ENCODE results near the gene TMEM190.
"Not testable (repeated sequence)": the region's sequence is repeated elsewhere in the genome, so short reads cannot be mapped to it uniquely, and the experiment has no call there.

TMEM190 gene

DNA sequence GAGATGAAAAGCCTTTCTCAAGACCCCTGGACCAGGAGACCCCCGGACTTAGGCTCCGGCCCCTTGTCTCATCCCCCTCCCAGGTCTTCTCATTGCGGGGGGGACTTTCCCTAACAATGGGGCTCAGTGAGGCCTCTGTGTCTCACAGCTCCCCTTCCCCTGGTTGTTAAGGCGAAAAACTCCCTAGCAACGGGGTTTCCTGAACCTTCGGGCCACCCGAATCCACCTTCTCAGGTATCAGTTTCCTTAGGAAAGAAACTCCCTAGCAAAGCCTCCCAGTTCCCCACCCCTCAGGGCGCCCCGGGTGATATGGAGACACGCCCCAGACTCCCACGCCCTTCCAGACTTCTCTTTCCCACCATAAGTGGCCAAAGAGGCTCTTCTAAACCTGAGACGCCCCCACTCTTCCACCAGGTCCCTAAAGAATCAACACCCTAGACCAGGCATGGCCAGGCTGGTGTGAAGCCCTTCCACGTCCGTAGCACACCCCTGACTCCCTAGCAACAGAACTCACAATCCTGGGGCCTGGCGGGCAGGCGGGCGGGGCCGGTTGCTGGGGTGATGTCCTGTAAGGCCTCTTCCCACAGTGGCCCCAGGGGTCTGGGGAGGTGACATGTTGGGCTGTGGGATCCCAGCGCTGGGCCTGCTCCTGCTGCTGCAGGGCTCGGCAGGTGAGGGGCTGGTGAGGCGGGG, at the start of gene TMEM190:
Gene TMEM190, plus strand, starts transcription at position 586 of the 693 bp plus-strand sequence. Its CDS starts 28 bp downstream, at position 614.
- no peak for ATAC-seq

DNA sequence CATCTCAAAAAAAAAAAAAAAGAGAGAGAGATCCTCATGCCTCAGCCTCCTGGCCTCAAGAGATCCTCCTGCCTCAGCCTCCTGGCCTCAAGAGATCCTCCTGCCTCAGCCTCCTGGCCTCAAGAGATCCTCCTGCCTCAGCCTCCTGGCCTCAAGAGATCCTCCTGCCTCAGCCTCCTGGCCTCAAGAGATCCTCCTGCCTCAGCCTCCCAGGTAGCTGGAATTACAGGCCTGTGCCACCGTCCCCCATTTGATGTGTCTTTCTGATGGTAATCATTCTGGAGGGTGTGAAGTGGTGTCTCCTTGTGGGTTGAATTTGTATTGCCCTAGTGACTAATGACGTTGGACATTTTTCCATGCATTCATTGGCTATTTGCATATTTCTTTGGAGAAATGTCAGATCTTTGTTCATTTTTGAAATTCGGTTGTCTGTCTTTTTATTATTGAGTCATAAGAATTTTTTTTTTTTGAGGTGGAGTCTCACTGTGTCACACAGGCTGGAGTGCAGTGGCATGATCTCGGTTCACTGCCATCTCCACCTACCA, 47.8 kb upstream of the TMEM190 start:
- not testable (repeated sequence) for ATAC-seq

DNA sequence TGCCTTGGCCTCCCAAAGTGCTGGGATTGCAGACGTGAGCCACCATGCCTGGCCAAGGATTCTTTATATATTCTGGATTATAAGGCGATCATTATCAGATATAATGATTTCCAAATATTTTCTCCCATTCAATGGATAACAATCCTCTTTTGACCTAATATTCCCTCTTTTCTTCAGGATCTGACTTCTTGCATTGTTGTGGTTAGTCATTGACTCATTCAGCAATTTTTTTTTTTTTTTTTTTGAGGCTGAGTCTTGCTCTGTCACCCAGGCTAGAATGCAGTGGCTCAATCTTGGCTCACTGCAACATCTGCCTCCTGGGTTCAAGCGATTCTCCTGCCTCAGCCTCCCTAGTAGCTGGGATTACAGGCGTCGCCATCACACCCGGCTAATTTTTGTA, 46.8 kb upstream of the TMEM190 start:
- not testable (repeated sequence) for ATAC-seq

DNA sequence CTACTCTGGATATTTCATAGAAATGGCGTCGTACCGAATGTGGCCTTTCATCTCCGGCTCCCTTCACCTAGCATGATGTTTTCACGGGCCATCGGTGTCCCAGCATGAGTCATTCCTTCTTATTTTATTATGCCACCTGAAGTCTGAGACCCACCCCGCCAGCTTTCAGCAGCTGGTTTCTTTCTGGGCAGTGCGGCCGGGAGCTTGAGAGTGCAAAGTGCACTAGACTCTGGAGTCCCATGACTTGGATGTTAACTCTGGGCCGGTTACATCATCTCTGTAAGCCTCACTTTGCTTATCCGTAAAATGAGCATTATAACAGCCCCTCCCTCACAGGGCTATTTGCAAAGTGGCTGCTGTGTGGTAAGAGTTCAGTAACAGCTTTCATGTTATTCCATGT, 42.8 kb upstream of the TMEM190 start:
- ATAC-seq: no peak

DNA sequence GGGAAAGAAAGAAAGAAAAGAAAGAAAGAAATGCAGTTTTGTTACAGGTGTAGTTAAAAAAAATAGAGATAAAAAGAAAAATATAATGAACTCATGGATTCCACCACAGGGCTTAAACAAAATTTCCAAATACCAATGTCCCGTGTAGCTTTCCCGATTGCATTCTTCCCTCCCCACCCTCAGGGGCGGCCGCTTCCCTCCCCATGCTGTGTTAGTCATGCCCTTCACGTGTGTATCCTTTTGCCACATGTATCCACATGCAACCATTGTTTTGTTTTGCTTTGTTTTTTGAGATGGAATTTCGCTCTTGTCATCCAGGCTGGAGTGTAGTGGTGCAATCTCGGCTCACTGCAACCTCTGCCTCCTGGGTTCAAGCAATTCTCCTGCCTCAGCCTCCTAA, 40.5 kb upstream of the TMEM190 start:
- ATAC-seq: no peak

DNA sequence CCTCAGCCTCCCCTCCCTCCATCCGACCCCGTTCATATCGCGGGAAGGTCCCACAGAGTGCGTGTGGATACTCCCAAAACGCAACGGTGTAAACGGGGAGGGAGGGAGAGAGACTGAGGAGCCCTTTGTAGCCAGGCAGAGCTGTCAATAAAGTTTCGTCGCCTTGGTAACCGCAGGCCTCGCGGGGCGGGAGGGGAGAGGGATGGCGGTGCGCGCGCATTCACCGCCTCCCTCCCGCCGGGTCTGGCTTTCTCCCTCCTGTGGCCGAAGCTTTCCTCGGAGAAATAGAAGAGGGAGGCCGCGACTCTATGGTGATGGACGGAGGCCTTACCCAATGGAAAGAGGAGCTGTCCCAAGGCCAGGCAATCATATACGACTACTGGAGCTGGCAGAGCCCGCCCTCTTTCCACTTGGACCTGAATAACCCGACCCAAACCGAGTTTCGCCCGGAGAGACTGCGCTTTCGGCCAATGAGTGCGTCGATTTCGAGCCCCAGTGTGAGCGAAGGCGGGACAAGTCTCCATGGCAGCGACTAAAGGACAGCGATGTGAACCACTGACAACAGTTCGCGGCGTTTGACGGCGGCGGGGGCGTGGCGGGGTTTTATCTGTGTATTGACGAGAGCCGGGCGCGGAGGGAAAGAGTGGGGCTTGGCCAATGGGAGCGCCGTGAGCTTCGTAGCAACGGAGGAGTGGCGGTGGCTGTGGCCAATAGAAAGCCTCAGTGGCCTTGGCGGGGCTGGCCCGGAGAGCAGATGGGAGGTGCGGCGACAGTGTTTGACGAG, 37.3 kb upstream of the TMEM190 start, which contains the start of gene KMT5C:
Gene KMT5C, plus strand, starts transcription at position 772 of the 784 bp plus-strand sequence. CDS start 2,061 bp downstream, outside the sequence.
- peak; percentile 84 to 86 for ATAC-seq

DNA sequence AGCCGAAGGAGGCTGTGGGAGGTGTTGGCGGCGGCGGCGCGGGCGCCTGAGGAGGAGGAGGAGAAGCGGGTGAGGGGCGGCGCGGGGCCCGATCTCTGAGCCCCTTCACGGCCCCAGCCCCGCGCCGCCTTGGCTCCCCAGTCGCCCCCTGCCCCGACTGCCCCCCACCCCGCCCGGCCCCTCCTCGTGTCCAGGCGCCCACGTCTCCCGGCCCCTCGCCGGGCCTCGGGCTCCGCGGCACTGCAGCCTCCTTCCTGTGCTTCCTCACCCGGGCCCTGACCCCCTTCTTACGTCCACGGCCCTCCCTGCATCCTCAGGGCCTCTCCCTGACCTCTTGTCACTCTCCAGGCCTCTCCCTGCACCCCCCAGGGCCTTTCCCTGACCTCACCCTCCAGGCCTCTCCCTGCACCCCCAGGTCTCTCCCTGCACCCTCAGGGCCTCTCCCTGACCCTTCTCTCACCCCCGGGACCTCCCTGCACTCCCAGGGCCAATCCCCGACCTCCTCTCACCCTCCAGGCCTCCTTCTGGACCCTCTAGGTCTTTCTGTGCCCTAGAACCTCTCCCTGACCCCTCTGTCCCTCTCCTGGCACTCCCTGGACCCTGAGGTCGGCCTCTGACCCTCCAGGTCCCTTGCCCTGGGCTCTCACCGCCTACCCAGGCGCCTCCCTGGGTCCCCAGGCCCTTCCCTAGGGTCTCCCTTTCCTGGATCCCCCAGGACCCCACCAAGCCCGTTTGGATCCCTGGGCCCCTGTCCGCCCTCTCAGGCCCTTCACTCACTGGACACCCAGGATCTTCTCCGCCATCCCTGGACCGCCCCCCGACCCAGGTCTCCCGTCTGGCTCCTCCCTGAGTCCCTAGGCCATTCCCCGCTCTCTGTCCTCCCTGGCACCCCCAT, 36.5 kb upstream of the TMEM190 start:
- ATAC-seq: no peak

DNA sequence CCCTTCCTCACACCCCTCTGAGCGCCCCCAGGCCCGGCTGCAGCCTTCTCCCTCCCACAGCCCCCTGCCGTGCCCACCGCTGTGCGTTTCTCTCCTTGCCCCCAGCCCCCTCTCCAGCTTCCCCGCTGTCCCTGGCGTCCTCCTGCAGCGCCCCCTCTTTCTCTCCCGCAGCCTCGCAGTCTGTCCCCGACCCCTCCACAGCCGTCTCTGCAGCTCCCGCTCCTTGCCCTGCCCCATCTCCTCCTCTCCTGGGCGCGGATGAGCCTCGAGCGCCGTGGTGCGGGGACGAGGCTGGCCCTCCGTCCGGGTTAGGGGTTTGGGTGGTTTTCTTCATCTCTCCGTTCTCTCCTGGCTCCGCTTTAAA, 35.9 kb upstream of the TMEM190 start:
- no peak for ATAC-seq

DNA sequence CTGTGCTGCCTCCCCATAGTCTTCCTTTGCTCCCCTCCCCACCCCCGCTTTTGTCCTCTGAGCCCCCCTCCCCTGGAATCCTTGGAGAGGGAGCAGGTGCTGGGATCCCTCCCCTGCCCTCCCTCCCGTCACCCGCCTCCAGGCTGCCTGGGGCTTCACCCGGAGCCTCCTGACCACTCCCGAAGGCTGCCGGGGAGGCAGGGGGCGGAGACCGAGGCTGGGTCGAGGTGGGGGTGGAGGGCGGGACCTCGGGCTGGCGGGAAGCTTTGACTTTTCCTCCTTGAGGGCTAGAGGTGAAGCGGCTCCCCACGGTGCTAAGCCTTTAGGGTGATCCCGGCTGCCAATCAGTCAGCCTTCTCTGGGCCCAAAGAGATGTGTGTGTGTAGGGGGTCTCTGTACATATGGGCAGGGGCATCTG, 35.4 kb upstream of the TMEM190 start:
- ATAC-seq: no peak

DNA sequence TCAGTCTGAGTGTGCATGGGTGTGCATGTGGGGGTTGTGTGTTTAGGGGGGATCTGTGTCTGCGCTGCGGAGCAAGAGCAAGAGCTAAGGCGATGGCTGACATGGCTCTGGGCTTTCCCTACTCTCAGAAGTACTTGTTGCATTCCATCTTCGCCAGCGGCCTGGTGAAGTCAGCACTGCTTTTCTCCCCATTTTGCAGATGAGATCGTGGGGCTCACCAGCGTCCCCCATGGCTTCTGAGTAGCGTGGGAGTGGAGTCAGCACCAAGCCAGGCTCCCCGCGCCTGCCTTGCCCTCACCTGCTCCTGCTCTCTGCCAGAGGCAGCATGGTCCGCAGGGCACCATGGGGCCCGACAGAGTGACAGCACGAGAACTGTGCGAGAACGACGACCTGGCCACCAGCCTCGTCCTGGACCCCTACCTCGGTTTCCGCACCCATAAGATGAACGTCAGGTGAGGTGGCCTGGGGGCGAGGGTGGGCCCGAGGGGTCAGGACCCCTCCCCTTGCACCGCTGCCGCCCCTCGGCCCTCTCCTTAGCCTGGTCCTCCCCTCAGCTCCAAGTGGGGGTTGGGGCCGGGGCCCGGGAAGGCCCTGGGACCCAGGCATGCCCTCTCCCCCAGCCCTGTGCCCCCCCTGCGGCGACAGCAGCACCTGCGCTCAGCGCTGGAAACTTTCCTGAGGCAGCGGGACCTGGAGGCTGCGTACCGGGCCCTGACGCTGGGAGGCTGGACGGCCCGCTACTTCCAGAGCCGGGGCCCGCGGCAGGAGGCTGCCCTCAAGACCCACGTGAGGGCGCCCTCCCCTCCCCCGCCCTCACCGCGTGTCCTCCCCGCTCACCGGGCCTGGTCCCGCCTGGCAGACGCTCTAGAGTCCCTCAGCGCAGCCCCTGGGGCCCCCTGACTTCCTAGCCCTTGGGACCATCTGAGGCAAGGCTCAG, 34.8 kb upstream of the TMEM190 start:
- ATAC-seq: no peak

DNA sequence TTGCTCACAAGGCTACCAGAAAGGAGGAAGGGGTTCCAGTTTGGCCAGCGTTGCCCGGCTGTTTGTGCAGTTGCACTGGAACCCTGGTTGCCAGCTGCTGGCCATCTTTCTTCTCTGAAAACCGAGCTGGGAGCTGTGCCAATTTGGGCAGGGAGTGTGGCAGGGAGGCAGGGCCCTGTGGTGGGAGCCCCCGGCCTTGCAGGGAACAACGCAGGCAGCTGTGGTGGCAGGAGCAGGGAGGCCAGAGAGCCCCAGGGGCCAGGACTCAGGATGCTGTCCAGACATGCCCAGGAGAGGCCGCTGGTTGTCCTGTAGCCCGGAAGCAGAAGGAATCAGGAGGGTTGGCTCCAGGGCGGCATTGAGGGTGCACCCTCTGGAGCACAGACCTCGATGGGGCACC, 32.2 kb upstream of the TMEM190 start:
- no peak for ATAC-seq

DNA sequence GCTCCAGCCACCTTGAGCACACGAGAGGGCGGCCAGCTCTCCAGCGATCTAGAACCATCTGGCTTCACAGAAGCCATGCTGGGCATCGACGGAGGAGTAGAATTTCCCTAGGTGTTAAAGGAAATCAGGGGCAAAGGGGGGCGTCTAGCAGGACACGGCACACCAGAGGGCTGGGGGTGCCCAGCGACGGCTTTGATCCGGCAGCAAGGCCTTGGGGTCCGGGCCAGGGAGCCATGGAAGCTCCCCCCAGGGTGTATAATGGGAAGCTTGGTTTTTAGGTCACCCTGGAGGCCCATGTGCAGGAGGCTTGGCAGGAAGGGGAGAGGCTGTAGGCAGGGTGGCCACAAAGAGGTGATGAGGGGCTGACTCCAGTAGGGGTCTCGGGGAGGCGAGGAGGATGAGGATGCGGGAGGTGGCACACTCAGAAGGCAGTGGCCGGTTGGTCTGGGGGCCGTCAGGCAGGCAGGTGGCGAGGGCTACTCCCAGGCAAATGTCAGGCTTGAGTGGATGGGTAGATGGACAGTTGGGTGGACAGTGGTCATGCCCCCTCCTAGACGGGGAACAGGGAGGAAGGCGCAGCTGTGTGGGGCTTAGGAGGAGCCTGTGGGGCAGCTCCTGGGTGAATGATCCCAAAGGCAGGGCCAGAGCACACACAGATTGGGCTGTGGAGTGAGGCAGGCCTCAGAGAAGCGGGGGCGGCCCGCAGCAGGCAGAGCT, 31.4 kb upstream of the TMEM190 start:
- ATAC-seq: no peak

DNA sequence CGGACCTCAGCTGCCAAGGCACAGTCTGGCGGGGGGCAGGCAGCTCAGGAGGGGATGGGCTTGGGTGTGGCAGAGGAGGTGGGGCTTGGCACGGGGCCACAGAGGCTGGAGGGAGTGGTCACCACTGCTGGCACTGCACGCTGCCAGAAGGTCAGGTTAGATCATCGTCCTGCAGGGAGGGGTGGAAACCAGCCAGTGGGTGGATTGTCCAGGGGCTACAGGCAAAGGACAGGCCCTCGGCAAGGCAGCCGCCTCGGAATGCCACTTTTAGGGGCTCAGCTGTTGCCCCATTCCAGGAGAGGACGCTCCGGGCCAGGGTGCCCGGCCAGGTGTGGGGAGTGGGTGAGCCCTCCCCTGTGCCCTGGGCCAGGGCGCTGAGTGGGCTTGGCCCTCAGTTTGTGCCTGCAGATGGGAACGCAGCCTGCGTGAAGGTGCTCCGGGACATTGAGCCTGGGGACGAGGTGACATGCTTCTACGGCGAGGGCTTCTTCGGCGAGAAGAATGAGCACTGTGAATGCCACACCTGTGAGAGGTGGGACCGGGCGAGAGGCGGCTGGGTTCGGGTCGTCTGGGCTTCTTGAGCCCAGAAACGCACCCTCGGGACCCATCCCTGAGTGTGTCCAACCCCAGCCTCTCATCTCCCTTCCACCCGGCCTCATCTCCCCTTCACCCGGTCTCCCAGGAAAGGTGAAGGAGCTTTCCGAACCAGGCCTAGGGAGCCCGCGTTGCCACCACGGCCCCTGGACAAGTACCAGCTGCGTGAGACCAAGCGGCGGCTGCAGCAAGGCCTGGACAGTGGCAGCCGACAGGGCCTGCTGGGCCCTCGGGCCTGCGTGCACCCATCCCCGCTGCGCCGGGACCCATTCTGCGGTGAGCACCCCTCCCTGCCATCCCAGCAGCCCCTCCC, 30.6 kb upstream of the TMEM190 start:
- ATAC-seq: no peak

DNA sequence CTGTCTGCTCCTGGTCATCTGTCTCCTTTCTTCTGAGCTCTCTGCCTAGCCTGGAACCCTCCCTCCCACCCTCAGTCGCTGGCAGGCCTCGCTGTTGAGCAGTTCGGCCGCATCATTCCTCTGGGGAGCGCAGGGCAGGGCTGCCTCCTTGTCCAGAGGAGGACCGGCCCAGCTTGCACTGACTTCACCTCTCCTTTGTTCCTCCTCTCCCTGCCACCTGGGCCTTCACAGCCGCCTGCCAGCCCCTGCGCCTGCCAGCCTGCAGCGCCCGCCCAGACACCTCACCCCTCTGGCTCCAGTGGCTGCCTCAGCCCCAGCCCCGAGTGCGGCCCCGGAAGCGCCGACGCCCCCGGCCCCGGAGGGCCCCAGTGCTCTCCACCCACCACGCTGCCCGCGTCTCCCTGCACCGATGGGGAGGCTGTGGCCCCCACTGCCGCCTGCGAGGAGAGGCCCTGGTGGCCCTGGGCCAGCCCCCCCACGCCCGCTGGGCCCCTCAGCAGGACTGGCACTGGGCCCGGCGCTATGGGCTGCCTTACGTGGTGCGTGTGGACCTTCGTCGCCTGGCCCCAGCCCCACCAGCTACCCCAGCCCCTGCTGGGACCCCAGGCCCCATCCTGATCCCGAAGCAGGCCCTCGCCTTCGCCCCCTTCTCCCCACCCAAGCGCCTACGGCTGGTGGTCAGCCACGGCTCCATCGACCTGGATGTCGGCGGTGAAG, 29.7 kb upstream of the TMEM190 start:
- ATAC-seq: no peak

DNA sequence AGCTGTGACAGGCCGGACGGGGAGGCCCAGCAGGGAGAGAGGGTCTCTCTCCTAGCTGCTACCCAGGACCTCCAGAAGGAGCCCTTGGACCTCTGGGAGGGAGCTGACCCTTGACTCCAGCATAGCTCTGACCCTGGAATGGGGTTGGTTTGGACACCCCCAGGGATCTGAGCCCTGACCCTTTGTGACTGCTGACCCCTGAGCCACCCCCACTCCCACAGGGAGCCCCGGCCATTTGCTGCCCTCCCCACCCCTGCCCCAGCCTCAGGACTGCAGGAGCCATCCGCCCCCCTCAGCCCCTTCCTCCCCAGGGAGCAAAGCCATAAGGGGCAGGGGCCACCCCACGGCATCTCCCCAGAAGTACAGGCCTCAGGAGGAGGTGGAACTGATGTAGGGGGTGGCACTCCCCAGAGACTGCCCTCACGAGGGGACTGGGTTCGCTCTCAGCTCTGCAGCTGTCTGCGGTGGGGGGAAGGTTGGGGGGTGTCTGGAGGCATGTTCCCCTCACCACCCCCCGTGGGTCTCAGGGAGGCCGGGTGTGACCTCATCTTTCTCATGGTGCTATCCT, 29.1 kb upstream of the TMEM190 start:
- ATAC-seq: no peak

DNA sequence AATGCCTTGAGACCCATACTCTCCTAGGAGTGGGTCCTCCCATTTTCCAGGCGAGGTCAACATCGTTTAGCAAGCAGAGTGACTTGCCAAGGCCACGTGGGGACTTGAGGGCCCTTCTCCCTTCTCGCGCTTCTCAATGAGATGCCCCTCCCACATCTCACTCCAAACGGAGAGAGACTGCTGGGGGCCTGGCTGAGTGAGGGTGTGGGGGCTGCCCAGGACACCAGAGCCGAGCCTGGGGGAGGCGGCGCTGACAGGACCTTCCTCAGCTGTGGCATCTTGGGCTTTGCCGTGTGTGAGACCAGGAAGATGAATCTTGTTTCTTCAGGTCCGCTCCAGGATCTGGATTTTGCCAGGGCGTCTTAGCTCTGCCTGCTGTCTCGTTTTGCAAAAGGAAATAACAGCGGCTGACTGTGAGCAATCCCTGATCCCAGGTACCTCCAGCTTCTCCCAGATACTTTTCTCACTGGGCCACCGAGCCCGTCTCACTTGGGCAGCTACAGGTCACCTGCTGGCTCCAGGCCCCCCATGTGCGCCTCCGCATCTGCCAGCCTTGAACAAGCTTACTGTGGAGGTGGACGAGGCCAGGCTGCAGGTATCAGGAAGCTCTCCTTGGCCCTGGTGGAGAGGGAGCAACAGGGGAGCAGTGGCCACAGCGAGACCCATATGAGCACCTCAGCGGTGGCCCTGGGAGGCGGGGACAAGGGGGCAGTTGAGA, 28.1 kb upstream of the TMEM190 start:
- ATAC-seq: no peak

DNA sequence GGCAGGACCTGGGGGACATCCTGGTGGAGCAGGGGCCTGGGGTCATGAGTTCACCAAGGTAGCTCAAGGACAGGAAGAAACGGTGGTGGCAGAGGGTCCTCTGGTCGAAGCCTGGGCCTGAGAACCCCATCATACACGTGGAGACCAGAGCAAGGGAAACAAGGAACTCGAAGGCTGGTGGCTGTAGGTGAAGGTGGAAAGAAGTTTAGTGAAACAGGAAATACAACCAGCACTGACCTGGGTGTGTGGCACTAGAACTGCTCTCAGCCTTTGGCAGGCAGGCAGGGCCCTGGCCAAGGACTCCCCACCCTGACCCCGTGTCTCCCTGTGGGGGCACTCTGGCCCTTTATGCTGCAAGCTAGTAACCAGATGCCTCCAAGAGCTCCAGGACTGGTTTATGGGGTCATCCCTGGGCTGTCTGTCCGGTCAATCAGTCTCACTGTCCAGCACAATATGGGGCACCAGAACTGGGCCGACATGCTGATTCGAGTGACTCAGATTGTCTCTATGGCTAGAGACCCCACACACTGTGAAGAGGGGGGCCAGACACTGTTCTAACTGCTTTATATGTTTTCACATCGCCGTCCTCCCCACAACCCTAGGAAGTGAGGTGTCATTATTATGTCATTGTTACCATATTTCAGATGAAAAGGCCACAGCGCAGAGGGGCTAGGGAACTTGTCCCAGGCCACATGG, 25.9 kb upstream of the TMEM190 start:
- ATAC-seq: no peak
